GM12878 (cell line): ENCODE results near the gene USE1. TPM values are rescaled to one million over a fixed set of nuclear protein-coding genes. Genes with fewer than 3 reads are reported as not detected.

Experiments used
- EGR1 ChIP-seq, 2 experiments: IDR thresholded peaks; 1 replicate in 1 of 2; 2 replicates in 1 of 2; pipeline ENCODE4 v1.6.1; 2011 to 2012; ENCODE audit warnings: low read depth in 2 of 2, low read length in 2 of 2, borderline replicate concordance in 1 of 2, mild to moderate bottlenecking in 1 of 2, moderate library complexity in 1 of 2
- GABPA ChIP-seq: IDR thresholded peaks from 2 replicates; pipeline ENCODE4 v1.6.1; 2014; ENCODE audit warnings: antibody characterized with exemption, low read depth, mild to moderate bottlenecking, inconsistent platforms
- HDGF ChIP-seq: fragments of 450-650 bp; IDR thresholded peaks from 2 replicates; pipeline ENCODE4 v1.6.1; 2016; ENCODE audit warnings: antibody characterized with exemption
- KDM1A ChIP-seq: fragments of 200-600 bp; sonication (generic); IDR thresholded peaks from 2 replicates; pipeline ENCODE4 v1.6.1; 2016; ENCODE audit warnings: borderline replicate concordance
- LARP7 ChIP-seq: fragments of 450-650 bp; IDR thresholded peaks from 2 replicates; pipeline ENCODE4 v1.6.1; 2017; ENCODE audit warnings: mild to moderate bottlenecking
- MTA3 ChIP-seq: IDR thresholded peaks from 2 replicates; pipeline ENCODE4 v1.6.1; 2012; ENCODE audit warnings: low read length, inconsistent platforms, borderline replicate concordance
- NR2F1 ChIP-seq: fragments of 450-650 bp; conservative IDR thresholded peaks from 2 replicates; pipeline ENCODE4 v1.6.1; 2017; ENCODE audit warnings: mild to moderate bottlenecking
- POLR2A ChIP-seq: IDR thresholded peaks from 2 replicates; pipeline ENCODE4 v1.6.1; 2011; ENCODE audit warnings: low read depth, mild to moderate bottlenecking, low read length
- WRNIP1 ChIP-seq: IDR thresholded peaks from 2 replicates; pipeline ENCODE4 v1.6.1; 2011; ENCODE audit warnings: low read depth, low read length, improper control_type of control experiment, borderline replicate concordance
- polyA plus RNA-seq, 11 experiments: library from polyadenylated mRNA; depleted of rRNA in 4 of 11; unstranded in 6 of 11; stranded (reverse) in 5 of 11; fragments of >200 nt; fragmentation: Nextera tagmentation in 4 of 11; fragmentation: Illumina TruSeq in 1 of 11; extraction: Ambion mirVana in 4 of 11; extraction: Trizol in 1 of 11; gene quantifications; 1 replicate in 1 of 11; 2 replicates in 10 of 11; pipeline versions ENCODE4 v1.2.1 to v1.2.3, GENCODE V29; 2011 to 2016; ENCODE audit warnings: inconsistent platforms in 2 of 11, missing spikeins in 2 of 11, low read depth in 1 of 11
- total RNA-seq, 4 experiments: library from RNA; depleted of rRNA in 3 of 4; stranded (reverse); fragments of >200 nt in 3 of 4; fragmentation: Illumina TruSeq in 1 of 4; extraction: Trizol in 1 of 4; gene quantifications; 2 replicates each; pipeline versions ENCODE4 v1.2.1 to v1.2.3, GENCODE V29; 2013 to 2021
- TF ChIP-seq, protein P1 (sequence below): IDR thresholded peaks from 2 replicates; pipeline ENCODE4 v1.6.1; 2011; ENCODE audit warnings: low read depth, mild to moderate bottlenecking, low read length, moderate library complexity, borderline replicate concordance; ENCODE audit errors: extremely low read depth
- TF ChIP-seq, protein P2 (sequence below): IDR thresholded peaks from 2 replicates; pipeline ENCODE4 v1.6.1; 2012; ENCODE audit warnings: mild to moderate bottlenecking, low read depth, low read length
- TF ChIP-seq, protein P3 (sequence below): fragments of 450-650 bp; IDR thresholded peaks from 2 replicates; pipeline ENCODE4 v1.6.1; 2016; ENCODE audit warnings: mild to moderate bottlenecking

USE1 gene
- total and polyA plus RNA-seq, 10 of the 15 experiments (the other 5 are each of a cell fraction or from before 2014, with no cell fraction given) = 9.7 to 24.0 (median 16.1) TPM

DNA sequence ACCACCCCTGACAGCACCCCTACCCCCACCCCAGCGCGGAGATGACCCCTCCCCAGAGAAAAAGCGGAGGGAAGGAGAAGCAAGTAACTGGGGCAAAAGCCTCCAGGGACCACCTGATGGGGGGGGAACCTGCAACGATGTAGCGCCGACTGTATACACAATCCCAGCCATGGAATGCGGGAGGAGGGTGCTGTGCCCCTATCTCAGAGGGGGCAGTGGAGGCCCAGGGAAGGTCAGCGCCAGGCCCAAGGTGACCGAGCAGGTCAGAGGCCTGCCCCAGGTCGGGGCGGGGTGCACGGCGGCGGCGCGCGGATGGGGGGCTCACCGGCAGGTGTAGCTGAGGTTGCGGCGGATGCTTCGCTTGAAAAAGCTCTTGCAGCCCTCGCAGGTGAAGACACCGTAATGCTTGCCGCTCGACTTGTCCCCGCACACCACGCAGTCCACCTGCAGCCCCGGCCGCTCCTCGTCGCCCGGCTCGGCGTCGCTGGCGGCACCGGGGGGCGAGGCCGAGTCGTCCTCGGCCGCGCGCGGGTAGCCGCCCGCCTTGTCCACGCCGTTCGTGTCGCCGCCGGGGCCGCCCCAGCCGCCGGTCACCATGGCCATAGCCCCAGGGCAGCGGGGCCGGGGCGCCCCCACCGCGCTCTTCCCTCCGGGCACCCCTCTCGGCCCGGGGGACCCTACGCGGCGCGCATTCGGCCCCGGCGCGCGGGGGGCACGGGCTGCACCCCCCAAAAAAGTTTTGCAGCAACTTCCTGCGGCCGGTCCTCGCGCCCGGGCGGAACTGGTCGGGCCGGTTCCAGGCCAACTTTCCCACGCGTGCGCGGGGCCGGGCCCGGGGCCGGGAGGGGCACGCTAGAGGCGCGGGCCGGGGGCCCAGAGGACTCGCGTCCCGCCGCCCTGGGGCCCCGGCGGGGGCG lies 29.7 kb downstream of the USE1 start (continued):
- peak; percentile 44 for TF ChIP-seq NR2F1
- TF ChIP-seq KDM1A = no peak
- no peak for TF ChIP-seq MTA3
- TF ChIP-seq, protein P1, sequence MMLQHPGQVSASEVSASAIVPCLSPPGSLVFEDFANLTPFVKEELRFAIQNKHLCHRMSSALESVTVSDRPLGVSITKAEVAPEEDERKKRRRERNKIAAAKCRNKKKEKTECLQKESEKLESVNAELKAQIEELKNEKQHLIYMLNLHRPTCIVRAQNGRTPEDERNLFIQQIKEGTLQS = no peak
- TF ChIP-seq, protein P2, sequence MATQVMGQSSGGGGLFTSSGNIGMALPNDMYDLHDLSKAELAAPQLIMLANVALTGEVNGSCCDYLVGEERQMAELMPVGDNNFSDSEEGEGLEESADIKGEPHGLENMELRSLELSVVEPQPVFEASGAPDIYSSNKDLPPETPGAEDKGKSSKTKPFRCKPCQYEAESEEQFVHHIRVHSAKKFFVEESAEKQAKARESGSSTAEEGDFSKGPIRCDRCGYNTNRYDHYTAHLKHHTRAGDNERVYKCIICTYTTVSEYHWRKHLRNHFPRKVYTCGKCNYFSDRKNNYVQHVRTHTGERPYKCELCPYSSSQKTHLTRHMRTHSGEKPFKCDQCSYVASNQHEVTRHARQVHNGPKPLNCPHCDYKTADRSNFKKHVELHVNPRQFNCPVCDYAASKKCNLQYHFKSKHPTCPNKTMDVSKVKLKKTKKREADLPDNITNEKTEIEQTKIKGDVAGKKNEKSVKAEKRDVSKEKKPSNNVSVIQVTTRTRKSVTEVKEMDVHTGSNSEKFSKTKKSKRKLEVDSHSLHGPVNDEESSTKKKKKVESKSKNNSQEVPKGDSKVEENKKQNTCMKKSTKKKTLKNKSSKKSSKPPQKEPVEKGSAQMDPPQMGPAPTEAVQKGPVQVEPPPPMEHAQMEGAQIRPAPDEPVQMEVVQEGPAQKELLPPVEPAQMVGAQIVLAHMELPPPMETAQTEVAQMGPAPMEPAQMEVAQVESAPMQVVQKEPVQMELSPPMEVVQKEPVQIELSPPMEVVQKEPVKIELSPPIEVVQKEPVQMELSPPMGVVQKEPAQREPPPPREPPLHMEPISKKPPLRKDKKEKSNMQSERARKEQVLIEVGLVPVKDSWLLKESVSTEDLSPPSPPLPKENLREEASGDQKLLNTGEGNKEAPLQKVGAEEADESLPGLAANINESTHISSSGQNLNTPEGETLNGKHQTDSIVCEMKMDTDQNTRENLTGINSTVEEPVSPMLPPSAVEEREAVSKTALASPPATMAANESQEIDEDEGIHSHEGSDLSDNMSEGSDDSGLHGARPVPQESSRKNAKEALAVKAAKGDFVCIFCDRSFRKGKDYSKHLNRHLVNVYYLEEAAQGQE = no peak
- peak; percentile 53; the same call in 1 of the 2 replicates for TF ChIP-seq LARP7
- TF ChIP-seq HDGF = no peak
- no peak for TF ChIP-seq POLR2A
- no peak for TF ChIP-seq GABPA
- TF ChIP-seq, protein P3, sequence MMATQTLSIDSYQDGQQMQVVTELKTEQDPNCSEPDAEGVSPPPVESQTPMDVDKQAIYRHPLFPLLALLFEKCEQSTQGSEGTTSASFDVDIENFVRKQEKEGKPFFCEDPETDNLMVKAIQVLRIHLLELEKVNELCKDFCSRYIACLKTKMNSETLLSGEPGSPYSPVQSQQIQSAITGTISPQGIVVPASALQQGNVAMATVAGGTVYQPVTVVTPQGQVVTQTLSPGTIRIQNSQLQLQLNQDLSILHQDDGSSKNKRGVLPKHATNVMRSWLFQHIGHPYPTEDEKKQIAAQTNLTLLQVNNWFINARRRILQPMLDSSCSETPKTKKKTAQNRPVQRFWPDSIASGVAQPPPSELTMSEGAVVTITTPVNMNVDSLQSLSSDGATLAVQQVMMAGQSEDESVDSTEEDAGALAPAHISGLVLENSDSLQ = no peak
- TF ChIP-seq WRNIP1 = no peak
- no peak for TF ChIP-seq EGR1 (IDR thresholded peaks at IDR 0.05; ENCODE audit: borderline replicate concordance in 1 of 2, low read depth in 2 of 2, low read length in 2 of 2)
